ENCODE data around the gene GHR.
"Not testable (repeated sequence)": the region's sequence is repeated elsewhere in the genome, so short reads cannot be mapped to it uniquely, and the experiment has no call there.

DNA sequence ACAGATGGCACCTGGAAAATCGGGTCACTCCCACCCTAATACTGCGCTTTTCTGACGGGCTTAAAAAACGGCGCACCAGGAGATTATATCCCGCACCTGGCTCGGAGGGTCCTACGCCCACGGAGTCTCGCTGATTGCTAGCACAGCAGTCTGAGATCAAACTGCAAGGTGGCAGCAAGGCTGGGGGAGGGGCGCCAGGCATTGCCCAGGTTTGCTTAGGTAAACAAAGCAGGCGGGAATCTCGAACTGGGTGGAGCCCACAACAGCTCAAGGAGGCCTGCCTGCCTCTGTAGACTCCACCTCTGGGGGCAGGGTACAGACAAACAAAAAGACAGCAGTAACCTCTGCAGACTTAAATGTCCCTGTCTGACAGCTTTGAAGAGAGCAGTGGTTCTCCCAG lies 236.6 kb downstream of the GHR start:
- not testable (repeated sequence) for TF ChIP-seq NRF1 (IDR thresholded peaks at IDR 0.05; ENCODE audit: low read depth, low read length); EP300 (IDR thresholded peaks at IDR 0.05; ENCODE audit: borderline replicate concordance in 1 of 2, low read depth in 2 of 2, low read length in 2 of 2)

Measured in H1 (cell line).